Measurements from ENCODE around the gene GUK1.

DNA sequence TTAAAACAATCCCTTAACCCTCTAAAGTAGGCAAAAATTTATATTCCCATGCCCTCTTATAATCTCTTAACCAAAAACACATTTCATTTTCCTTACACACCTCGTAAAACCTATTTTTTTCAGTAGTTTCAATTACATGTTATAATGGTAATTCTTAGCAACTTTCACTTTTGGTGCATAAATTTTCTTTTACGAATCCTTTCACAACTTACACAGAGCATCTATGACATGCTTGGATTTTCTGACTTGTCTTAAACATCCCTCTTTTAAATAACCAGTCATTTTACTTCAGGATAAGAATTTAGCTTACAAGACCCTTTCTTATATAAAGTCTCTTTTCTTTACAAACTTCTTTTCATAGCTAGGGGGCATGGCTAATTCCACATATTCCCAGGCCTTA lies 22.0 kb upstream of the GUK1 start:
- TF ChIP-seq POLR2AphosphoS5 (IDR thresholded peaks at IDR 0.05), result no peak
- TF ChIP-seq, protein P1, sequence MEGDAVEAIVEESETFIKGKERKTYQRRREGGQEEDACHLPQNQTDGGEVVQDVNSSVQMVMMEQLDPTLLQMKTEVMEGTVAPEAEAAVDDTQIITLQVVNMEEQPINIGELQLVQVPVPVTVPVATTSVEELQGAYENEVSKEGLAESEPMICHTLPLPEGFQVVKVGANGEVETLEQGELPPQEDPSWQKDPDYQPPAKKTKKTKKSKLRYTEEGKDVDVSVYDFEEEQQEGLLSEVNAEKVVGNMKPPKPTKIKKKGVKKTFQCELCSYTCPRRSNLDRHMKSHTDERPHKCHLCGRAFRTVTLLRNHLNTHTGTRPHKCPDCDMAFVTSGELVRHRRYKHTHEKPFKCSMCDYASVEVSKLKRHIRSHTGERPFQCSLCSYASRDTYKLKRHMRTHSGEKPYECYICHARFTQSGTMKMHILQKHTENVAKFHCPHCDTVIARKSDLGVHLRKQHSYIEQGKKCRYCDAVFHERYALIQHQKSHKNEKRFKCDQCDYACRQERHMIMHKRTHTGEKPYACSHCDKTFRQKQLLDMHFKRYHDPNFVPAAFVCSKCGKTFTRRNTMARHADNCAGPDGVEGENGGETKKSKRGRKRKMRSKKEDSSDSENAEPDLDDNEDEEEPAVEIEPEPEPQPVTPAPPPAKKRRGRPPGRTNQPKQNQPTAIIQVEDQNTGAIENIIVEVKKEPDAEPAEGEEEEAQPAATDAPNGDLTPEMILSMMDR (IDR thresholded peaks at IDR 0.05), result no peak
- no peak for TF ChIP-seq EP300 (IDR thresholded peaks at IDR 0.05)

Measured in suprapubic skin (tissue), 4 donors.